H9 (cell line): ENCODE data around the gene WDPCP. TPM values are rescaled to one million over a fixed set of nuclear protein-coding genes. Genes with fewer than 3 reads are reported as not detected.

Experiments
- DNase-seq: peaks from one replicate; pipeline ENCODE4 v3.0.0-alpha.2; 2017
- H2AFZ ChIP-seq: one replicate; pipeline ENCODE4 v1.6.1; 2013; ENCODE audit warnings: mild to moderate bottlenecking, low read length, control low read depth, moderate library complexity
- H2AK5ac ChIP-seq: 2 replicates; pipeline ENCODE4 v1.6.1; 2013; ENCODE audit warnings: low read length, control low read depth, mixed read lengths; ENCODE audit not compliant: insufficient read length
- H2BK120ac ChIP-seq: one replicate; pipeline ENCODE4 v1.6.1; 2013; ENCODE audit warnings: low read depth, mild to moderate bottlenecking, low read length, control low read depth, inconsistent platforms; ENCODE audit not compliant: poor library complexity, severe bottlenecking
- H2BK12ac ChIP-seq: 2 replicates; pipeline ENCODE4 v1.6.1; 2013; ENCODE audit warnings: low read length, control low read depth, mixed read lengths, low read depth; ENCODE audit not compliant: insufficient read length
- H2BK15ac ChIP-seq: 2 replicates; pipeline ENCODE4 v1.6.1; 2013; ENCODE audit warnings: low read depth, low read length, control low read depth
- H2BK20ac ChIP-seq: one replicate; pipeline ENCODE4 v1.6.1; 2013; ENCODE audit warnings: low read depth, mild to moderate bottlenecking, low read length, control low read depth, inconsistent platforms; ENCODE audit not compliant: poor library complexity, severe bottlenecking
- H2BK5ac ChIP-seq: 2 replicates; pipeline ENCODE4 v1.6.1; 2013; ENCODE audit warnings: low read length, control low read depth, mixed read lengths; ENCODE audit not compliant: insufficient read length
- H3K14ac ChIP-seq: 2 replicates; pipeline ENCODE4 v1.6.1; 2013; ENCODE audit warnings: low read length, control low read depth; ENCODE audit not compliant: insufficient read depth
- H3K18ac ChIP-seq: 2 replicates; pipeline ENCODE4 v1.6.1; 2013; ENCODE audit warnings: low read depth, mild to moderate bottlenecking, mixed read lengths, low read length, control low read depth; ENCODE audit not compliant: insufficient read length
- H3K23ac ChIP-seq: 2 replicates; pipeline ENCODE4 v1.6.1; 2013; ENCODE audit warnings: low read length, control low read depth, mixed read lengths, low read depth; ENCODE audit not compliant: insufficient read length
- H3K23me2 ChIP-seq: 2 replicates; pipeline ENCODE4 v1.6.1; 2013; ENCODE audit warnings: low read depth, mild to moderate bottlenecking, mixed read lengths, low read length, control low read depth; ENCODE audit not compliant: insufficient read length, poor library complexity, severe bottlenecking
- H3K27ac ChIP-seq: 2 replicates; pipeline ENCODE4 v1.5.1; 2013; ENCODE audit warnings: low read length, control low read depth, mixed read lengths, low read depth; ENCODE audit not compliant: insufficient read length
- H3K27me3 ChIP-seq: 2 replicates; pipeline ENCODE4 v1.6.1; 2013; ENCODE audit warnings: low read length, control low read depth, inconsistent platforms; ENCODE audit not compliant: insufficient read depth
- H3K4ac ChIP-seq: 2 replicates; pipeline ENCODE4 v1.6.1; 2013; ENCODE audit warnings: low read depth, mild to moderate bottlenecking, control low read depth, inconsistent platforms, low read length, moderate library complexity
- H3K4me1 ChIP-seq: 2 replicates; pipeline ENCODE4 v1.6.1; 2013; ENCODE audit warnings: low read length, control low read depth, inconsistent platforms; ENCODE audit not compliant: insufficient read depth
- H3K4me2 ChIP-seq: 2 replicates; pipeline ENCODE4 v1.6.1; 2013; ENCODE audit warnings: low read length, control low read depth, mixed read lengths; ENCODE audit not compliant: insufficient read length, insufficient read depth
- H3K56ac ChIP-seq: 2 replicates; pipeline ENCODE4 v1.6.1; 2013; ENCODE audit warnings: low read depth, mild to moderate bottlenecking, mixed read lengths, low read length, control low read depth; ENCODE audit not compliant: insufficient read length
- H3K79me1 ChIP-seq: 2 replicates; pipeline ENCODE4 v1.6.1; 2013; ENCODE audit warnings: low read depth, mild to moderate bottlenecking, moderate library complexity, low read length, control low read depth, inconsistent platforms; ENCODE audit not compliant: insufficient read depth, poor library complexity, severe bottlenecking
- H3K79me2 ChIP-seq: 2 replicates; pipeline ENCODE4 v1.6.1; 2013; ENCODE audit warnings: low read length, control low read depth, inconsistent platforms; ENCODE audit not compliant: insufficient read depth
- H3K9ac ChIP-seq: 2 replicates; pipeline ENCODE4 v1.6.1; 2013; ENCODE audit warnings: low read length, control low read depth, mixed read lengths; ENCODE audit not compliant: insufficient read length; ENCODE audit errors: extremely low read depth
- H3K9me3 ChIP-seq: one replicate; pipeline ENCODE4 v1.6.1; 2013; ENCODE audit warnings: low read depth, low read length, inconsistent platforms; ENCODE audit not compliant: control insufficient read depth
- H3T11ph ChIP-seq: one replicate; pipeline ENCODE4 v1.6.1; 2013; ENCODE audit warnings: mild to moderate bottlenecking, low read length, control low read depth, inconsistent platforms
- H4K20me1 ChIP-seq: one replicate; pipeline ENCODE4 v1.6.1; 2013; ENCODE audit not compliant: control insufficient read depth, insufficient read length, insufficient read depth
- H4K5ac ChIP-seq: 2 replicates; pipeline ENCODE4 v1.6.1; 2013; ENCODE audit warnings: low read depth, mild to moderate bottlenecking, mixed read lengths, low read length, control low read depth; ENCODE audit not compliant: insufficient read length
- H4K8ac ChIP-seq: replicated peaks from 2 replicates; pipeline ENCODE4 v1.6.1; 2013; ENCODE audit warnings: low read length, control low read depth, mixed read lengths, low read depth; ENCODE audit not compliant: insufficient read length
- H4K91ac ChIP-seq: 2 replicates; pipeline ENCODE4 v1.6.1; 2013; ENCODE audit warnings: low read depth, mild to moderate bottlenecking, moderate library complexity, mixed read lengths, low read length, control low read depth; ENCODE audit not compliant: insufficient read length
- H3K27ac Mint-ChIP-seq, 3 experiments: 2 replicates in 2 of 3; 3 replicates in 1 of 3; pipeline ENCODE4 v1.8.0; 2020 to 2021; ENCODE audit warnings: mixed read lengths in 3 of 3, mild to moderate bottlenecking in 1 of 3, moderate library complexity in 1 of 3
- H3K27me3 Mint-ChIP-seq: 2 replicates; pipeline ENCODE4 v1.8.0; 2021; ENCODE audit warnings: low read depth, mild to moderate bottlenecking, moderate library complexity, mixed read lengths
- H3K36me3 Mint-ChIP-seq, 3 experiments: 2 replicates in 2 of 3; 3 replicates in 1 of 3; pipeline ENCODE4 v1.8.0; 2020 to 2021; ENCODE audit warnings: low read depth in 3 of 3, mixed read lengths in 3 of 3; ENCODE audit not compliant: insufficient read depth in 1 of 3
- H3K4me1 Mint-ChIP-seq, 2 experiments: 2 replicates each; pipeline ENCODE4 v1.8.0; 2020; ENCODE audit warnings: mixed read lengths in 2 of 2
- H3K4me3 Mint-ChIP-seq, 2 experiments: 2 replicates in 1 of 2; 3 replicates in 1 of 2; pipeline ENCODE4 v1.8.0; 2020 to 2021; ENCODE audit warnings: mild to moderate bottlenecking in 2 of 2, mixed read lengths in 2 of 2, moderate library complexity in 1 of 2
- H3K9me3 Mint-ChIP-seq, 2 experiments: 2 replicates in 1 of 2; 3 replicates in 1 of 2; pipeline ENCODE4 v1.8.0; 2020; ENCODE audit warnings: mild to moderate bottlenecking in 2 of 2, mixed read lengths in 2 of 2, moderate library complexity in 1 of 2
- WGBS: extraction: QIAGEN DNeasy Blood & Tissue Kit; methylation state at CpG from one replicate; pipeline ENCODE4 v1.1.7; 2013; ENCODE audit warnings: missing lambda C conversion rate, low lambda C conversion rate, mixed read lengths; ENCODE audit not compliant: insufficient read length; ENCODE audit errors: extremely low coverage; 5-methylcytosine and 5-hydroxymethylcytosine counted together
- total RNA-seq: library from RNA; stranded (reverse); gene quantifications from 2 replicates; pipeline ENCODE4 v1.2.1, GENCODE V29; 2021
- TF ChIP-seq, protein P1 (sequence below): fragments of 200-600 bp; sonication (generic); conservative IDR thresholded peaks from 3 replicates; pipeline ENCODE4 v1.8.0; 2021; ENCODE audit warnings: antibody characterized with exemption, mild to moderate bottlenecking

WDPCP gene
- total RNA-seq, 1 experiment from 2014 or later = 22.4 TPM

GRCh38 chr2:63092401-63092800 lies 495.9 kb downstream of the WDPCP start:
- no peak overlapping the region for H4K8ac ChIP-seq
- Mint-ChIP-seq H3K27ac (no peak overlapping the region), H3K4me1 (peaks cover 4 to 8% of the 10 kb centered on the region in 2 experiments), H3K4me3 (no peak overlapping the region), H3K27me3 (peaks cover 2% of the 10 kb centered on the region; the same call in 1 of the 2 replicates), H3K36me3 (no peaks in the 10 kb centered on the region; a peak in 1 of 7 replicates), H3K9me3 (peaks cover 2 to 4% of the 10 kb centered on the region in 2 experiments; a peak in 3 of 5 replicates)
- no peaks in the 10 kb centered on the region for H3K9me3 ChIP-seq
- H3K23ac ChIP-seq = no peak overlapping the region
- H3K4me1 ChIP-seq = no peaks in the 10 kb centered on the region
- TF ChIP-seq, protein P1, sequence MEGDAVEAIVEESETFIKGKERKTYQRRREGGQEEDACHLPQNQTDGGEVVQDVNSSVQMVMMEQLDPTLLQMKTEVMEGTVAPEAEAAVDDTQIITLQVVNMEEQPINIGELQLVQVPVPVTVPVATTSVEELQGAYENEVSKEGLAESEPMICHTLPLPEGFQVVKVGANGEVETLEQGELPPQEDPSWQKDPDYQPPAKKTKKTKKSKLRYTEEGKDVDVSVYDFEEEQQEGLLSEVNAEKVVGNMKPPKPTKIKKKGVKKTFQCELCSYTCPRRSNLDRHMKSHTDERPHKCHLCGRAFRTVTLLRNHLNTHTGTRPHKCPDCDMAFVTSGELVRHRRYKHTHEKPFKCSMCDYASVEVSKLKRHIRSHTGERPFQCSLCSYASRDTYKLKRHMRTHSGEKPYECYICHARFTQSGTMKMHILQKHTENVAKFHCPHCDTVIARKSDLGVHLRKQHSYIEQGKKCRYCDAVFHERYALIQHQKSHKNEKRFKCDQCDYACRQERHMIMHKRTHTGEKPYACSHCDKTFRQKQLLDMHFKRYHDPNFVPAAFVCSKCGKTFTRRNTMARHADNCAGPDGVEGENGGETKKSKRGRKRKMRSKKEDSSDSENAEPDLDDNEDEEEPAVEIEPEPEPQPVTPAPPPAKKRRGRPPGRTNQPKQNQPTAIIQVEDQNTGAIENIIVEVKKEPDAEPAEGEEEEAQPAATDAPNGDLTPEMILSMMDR = no peak
- no peak overlapping the region for H2AK5ac ChIP-seq
- no peak overlapping the region for H2BK120ac ChIP-seq
- no peaks in the 10 kb centered on the region for H3K79me1 ChIP-seq
- no peak overlapping the region for H3K27ac ChIP-seq
- no peaks in the 10 kb centered on the region for H4K20me1 ChIP-seq
- H4K91ac ChIP-seq = no peak overlapping the region
- H2BK15ac ChIP-seq = no peak overlapping the region
- no peaks in the 10 kb centered on the region for H3K79me2 ChIP-seq
- H3K23me2 ChIP-seq = no peaks in the 10 kb centered on the region
- H3K18ac ChIP-seq = no peak overlapping the region
- no peak overlapping the region for H3K4me2 ChIP-seq
- H2BK12ac ChIP-seq = no peak overlapping the region
- WGBS = 100% methylated on average over 1 of the region's 1 CpG
- no peak for DNase-seq
- H3K27me3 ChIP-seq = no peaks in the 10 kb centered on the region
- H2BK5ac ChIP-seq = no peak overlapping the region
- H4K5ac ChIP-seq = no peak overlapping the region
- no peak overlapping the region for H3K4ac ChIP-seq
- no peak overlapping the region for H2AFZ ChIP-seq
- H3K14ac ChIP-seq = no peak overlapping the region
- H2BK20ac ChIP-seq = no peak overlapping the region
- no peak overlapping the region for H3K56ac ChIP-seq
- H3T11ph ChIP-seq = no peak overlapping the region
- no peak overlapping the region for H3K9ac ChIP-seq
